HL-60 (cell line): ENCODE data around the gene STAP1.

Experiments used
- DNase-seq, 2 experiments: peaks; one replicate each; pipeline ENCODE4 v3.0.0-alpha.2; 2010 to 2020; ENCODE audit warnings: low read depth in 1 of 2, low spot score in 1 of 2
- H3K27ac ChIP-seq: fragments of 250-450 bp; sonication (Bioruptor Pico); replicated peaks from 2 replicates; pipeline ENCODE4 v1.5.1; 2020; ENCODE audit warnings: mild to moderate bottlenecking, moderate library complexity
- H3K27me3 ChIP-seq: fragments of 250-450 bp; sonication (Bioruptor Pico); 2 replicates; pipeline ENCODE4 v1.5.1; 2021; ENCODE audit warnings: mild to moderate bottlenecking, moderate library complexity; ENCODE audit not compliant: insufficient read depth, poor library complexity, severe bottlenecking
- H3K4me3 ChIP-seq: replicated peaks from 2 replicates; pipeline ENCODE4 v1.5.1; 2011; ENCODE audit warnings: mild to moderate bottlenecking, control low read depth, low read length; ENCODE audit not compliant: insufficient read depth
- CTCF ChIP-seq: IDR thresholded peaks from one replicate; pipeline ENCODE4 v1.5.1; 2011; ENCODE audit warnings: low read length, control low read depth, inconsistent platforms; ENCODE audit not compliant: insufficient read depth
- GABPA ChIP-seq: IDR thresholded peaks from 2 replicates; pipeline ENCODE4 v1.6.1; 2012; ENCODE audit warnings: low read depth
- POLR2AphosphoS5 ChIP-seq: IDR thresholded peaks from 2 replicates; pipeline ENCODE4 v1.6.1; 2012; ENCODE audit warnings: low read depth
- REST ChIP-seq: IDR thresholded peaks from 2 replicates; pipeline ENCODE4 v1.6.1; 2012; ENCODE audit warnings: low read depth; ENCODE audit not compliant: insufficient replicate concordance
- SPI1 ChIP-seq: IDR thresholded peaks from 2 replicates; pipeline ENCODE4 v1.6.1; 2012; ENCODE audit warnings: low read depth, mild to moderate bottlenecking, borderline replicate concordance

The STAP1 gene

DNA sequence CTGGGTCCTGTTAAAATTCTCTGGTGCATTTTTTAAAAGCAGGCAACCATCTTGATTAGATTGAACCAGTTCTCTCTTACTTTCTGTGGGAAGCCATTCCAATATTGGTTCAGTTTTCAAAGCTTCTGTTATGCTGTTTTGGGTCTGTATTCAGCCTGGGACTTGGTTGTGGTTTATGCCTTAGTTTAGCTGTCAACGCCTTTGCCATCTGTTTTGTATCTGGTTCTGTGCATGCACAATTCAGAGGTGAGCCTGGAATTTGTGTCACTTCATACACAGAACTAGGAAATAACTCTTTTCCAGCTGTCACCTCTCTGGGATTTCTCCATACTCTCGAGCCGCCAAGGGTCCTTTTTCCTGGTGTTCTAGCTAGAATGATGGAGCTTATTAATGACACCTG is 46.2 kb downstream of the STAP1 start:
- H3K4me3 ChIP-seq: no peak overlapping the region
- no peak for TF ChIP-seq REST
- no peak for TF ChIP-seq POLR2AphosphoS5
- TF ChIP-seq GABPA: no peak
- TF ChIP-seq CTCF: no peak
- no peak for TF ChIP-seq SPI1
- DNase-seq: no peak
- H3K27me3 ChIP-seq: no peaks in the 10 kb centered on the region
- no peak overlapping the region for H3K27ac ChIP-seq

DNA sequence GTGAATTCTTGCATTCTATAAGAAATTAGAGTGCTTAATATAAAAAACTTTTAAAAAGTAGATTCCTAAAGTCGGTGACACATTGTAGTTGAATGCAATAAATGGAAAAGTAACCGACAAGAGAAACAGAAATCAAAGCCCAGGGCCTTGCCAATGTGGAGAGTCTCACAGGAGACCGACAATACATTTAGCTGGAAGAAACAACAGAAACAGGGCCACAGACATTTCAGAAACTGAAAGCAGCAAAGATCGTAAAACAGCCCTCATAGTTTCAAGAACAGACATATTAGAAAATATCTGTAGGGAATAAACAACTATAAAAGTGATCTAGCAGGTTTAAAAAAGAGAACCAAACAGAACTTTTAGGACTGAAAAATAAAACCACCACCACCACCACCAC is 49.5 kb downstream of the STAP1 start:
- no peak overlapping the region for H3K27ac ChIP-seq
- no peaks in the 10 kb centered on the region for H3K27me3 ChIP-seq
- H3K4me3 ChIP-seq: no peak overlapping the region
- DNase-seq: no peak
- no peak for TF ChIP-seq CTCF

DNA sequence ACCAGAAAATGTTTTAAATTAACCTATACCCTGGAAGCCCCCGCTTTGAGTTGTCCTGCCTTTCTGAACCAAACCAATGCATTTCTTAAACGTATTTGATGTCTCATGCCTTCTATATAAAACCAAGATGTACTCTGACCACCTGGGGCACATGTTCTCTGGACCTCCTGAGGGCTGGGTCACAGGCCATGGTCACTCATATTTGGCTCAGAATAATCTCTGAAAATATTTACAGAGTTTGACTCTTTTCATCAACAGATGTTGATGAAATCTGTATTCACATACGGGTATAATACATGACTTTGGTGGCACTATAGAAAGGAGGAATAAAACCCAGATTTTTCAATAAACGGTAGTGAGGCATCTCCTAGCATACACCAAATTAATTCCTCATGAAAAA is 55.7 kb downstream of the STAP1 start:
- TF ChIP-seq CTCF (no peak), REST (no peak), GABPA (no peak)
- H3K27ac ChIP-seq: no peak overlapping the region
- H3K27me3 ChIP-seq: no peaks in the 10 kb centered on the region
- no peak for DNase-seq
- H3K4me3 ChIP-seq: no peak overlapping the region

- TF ChIP-seq CTCF (no peak), REST (no peak), GABPA (no peak), POLR2AphosphoS5 (no peak), SPI1 (peak; percentile 95)
- Histone ChIP-seq H3K27me3 (no peaks in the 10 kb centered on the region), H3K27ac (no peak overlapping the region), H3K4me3 (no peak overlapping the region)
- DNase-seq: peak in 1 of 2 experiments; percentile 63
These were observed 56.6 kb downstream of the STAP1 start for GRCh38 chr4:67615119-67615518.
